ENCODE results near the gene ARL16.

GRCh38 chr17:81725439-81725838, 41.8 kb upstream of the ARL16 start:
- TF ChIP-seq, protein P1, sequence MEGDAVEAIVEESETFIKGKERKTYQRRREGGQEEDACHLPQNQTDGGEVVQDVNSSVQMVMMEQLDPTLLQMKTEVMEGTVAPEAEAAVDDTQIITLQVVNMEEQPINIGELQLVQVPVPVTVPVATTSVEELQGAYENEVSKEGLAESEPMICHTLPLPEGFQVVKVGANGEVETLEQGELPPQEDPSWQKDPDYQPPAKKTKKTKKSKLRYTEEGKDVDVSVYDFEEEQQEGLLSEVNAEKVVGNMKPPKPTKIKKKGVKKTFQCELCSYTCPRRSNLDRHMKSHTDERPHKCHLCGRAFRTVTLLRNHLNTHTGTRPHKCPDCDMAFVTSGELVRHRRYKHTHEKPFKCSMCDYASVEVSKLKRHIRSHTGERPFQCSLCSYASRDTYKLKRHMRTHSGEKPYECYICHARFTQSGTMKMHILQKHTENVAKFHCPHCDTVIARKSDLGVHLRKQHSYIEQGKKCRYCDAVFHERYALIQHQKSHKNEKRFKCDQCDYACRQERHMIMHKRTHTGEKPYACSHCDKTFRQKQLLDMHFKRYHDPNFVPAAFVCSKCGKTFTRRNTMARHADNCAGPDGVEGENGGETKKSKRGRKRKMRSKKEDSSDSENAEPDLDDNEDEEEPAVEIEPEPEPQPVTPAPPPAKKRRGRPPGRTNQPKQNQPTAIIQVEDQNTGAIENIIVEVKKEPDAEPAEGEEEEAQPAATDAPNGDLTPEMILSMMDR (IDR thresholded peaks at IDR 0.05) = no peak
- TF ChIP-seq POLR2A (IDR thresholded peaks at IDR 0.05) = no peak

Measured in testis (tissue), 2 donors.